C4-2B (cell line): ENCODE results near the gene RAB5B.

ENCODE experiments used
- ZFX ChIP-seq: fragments of 450-650 bp; IDR thresholded peaks from 2 replicates; pipeline ENCODE4 v1.6.1; 2017
- TF ChIP-seq, protein P1 (sequence below): fragments of 450-650 bp; conservative IDR thresholded peaks from 2 replicates; pipeline ENCODE4 v1.5.1; 2017; ENCODE audit warnings: mild to moderate bottlenecking

DNA sequence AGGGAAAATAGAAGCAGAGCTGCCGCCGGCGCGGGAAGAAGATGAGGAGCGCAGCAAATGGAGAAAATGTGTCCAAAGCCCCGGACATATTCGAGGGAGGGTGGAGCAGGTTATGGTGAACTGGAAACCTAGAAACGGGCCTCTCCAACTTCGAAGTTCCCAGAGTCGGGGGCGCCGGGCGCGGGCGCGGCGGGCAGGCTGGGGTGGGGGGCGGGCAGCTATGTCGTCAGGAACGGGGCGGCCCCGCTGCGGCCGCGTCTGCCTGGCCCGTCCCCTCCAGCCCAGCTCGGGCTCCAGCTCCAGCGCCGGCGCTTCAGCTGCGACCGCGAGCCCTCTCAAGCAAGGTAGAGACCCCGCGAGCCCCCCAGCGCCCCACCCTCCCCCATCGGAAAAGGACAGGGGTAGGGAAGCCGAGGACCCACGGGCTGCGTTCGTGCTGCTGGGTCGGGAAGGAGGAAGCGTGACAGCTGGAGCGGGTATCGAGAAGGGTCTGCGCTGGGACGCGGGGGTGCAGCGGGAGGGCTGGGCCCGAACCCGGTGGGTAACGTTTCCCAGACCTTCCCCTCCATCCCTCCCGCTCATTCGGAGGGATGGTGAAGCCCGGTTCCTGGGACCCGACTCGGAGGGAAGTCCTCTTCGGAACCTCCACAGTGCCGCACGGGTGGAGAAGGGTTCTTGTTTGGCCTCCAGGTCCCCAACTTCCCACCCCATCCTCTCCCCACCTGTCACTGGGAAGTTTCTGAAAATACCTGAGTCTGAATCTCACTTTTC is 41.9 kb upstream of the RAB5B start:
- TF ChIP-seq, protein P1, sequence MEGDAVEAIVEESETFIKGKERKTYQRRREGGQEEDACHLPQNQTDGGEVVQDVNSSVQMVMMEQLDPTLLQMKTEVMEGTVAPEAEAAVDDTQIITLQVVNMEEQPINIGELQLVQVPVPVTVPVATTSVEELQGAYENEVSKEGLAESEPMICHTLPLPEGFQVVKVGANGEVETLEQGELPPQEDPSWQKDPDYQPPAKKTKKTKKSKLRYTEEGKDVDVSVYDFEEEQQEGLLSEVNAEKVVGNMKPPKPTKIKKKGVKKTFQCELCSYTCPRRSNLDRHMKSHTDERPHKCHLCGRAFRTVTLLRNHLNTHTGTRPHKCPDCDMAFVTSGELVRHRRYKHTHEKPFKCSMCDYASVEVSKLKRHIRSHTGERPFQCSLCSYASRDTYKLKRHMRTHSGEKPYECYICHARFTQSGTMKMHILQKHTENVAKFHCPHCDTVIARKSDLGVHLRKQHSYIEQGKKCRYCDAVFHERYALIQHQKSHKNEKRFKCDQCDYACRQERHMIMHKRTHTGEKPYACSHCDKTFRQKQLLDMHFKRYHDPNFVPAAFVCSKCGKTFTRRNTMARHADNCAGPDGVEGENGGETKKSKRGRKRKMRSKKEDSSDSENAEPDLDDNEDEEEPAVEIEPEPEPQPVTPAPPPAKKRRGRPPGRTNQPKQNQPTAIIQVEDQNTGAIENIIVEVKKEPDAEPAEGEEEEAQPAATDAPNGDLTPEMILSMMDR = no peak
- no peak for TF ChIP-seq ZFX
